D721Med (cell line): ENCODE results near the gene ATP6V0E1.

Experiments
- DNase-seq: peaks from one replicate; pipeline ENCODE4 v3.0.0; 2011; ENCODE audit warnings: low spot score; ENCODE audit not compliant: insufficient read length
- FAIRE-seq: peaks from 2 replicates; lab custom pipeline; 2011; peaks lifted over from hg19 to GRCh38; lab: Jason Lieb, UNC
- CTCF ChIP-seq: IDR thresholded peaks from 2 replicates; pipeline ENCODE4 v1.5.1; 2012; ENCODE audit warnings: mild to moderate bottlenecking, control low read depth; ENCODE audit not compliant: insufficient read depth; ENCODE audit errors: missing control alignments

Gene ATP6V0E1

GRCh38 chr5:172983542-172984243, at the start of gene ATP6V0E1:
TSS of gene ATP6V0E1 (plus strand) at chr5:172983771. CDS start at chr5:172983861, 90 bp downstream.
- no peak for TF ChIP-seq CTCF
- DNase-seq: peak; percentile 76
- no peak for FAIRE-seq

GRCh38 chr5:172935096-172935495, 48.5 kb upstream of the ATP6V0E1 start:
- no peak for FAIRE-seq
- DNase-seq: no peak
- TF ChIP-seq CTCF: no peak

GRCh38 chr5:172936401-172936800, 47.2 kb upstream of the ATP6V0E1 start:
- no peak for TF ChIP-seq CTCF
- DNase-seq: no peak
- FAIRE-seq: no peak

GRCh38 chr5:172939071-172939470, 44.5 kb upstream of the ATP6V0E1 start:
- TF ChIP-seq CTCF: peak; percentile 36
- FAIRE-seq (no peak), DNase-seq (no peak)

- FAIRE-seq (no peak), DNase-seq (peak; percentile 47)
- TF ChIP-seq CTCF: no peak
Observed at GRCh38 chr5:172939611-172940267, 43.8 kb upstream of the ATP6V0E1 start.

- DNase-seq (no peak), FAIRE-seq (no peak)
- TF ChIP-seq CTCF: no peak
Observed at GRCh38 chr5:172940268-172941066, 43.1 kb upstream of the ATP6V0E1 start.
